GM13976 (cell line): ENCODE data around the gene HES3.

Source experiments
- DNase-seq: peaks from one replicate; pipeline ENCODE4 v3.0.0; 2012; ENCODE audit warnings: low spot score
- in situ Hi-C: fragments of 300-500 bp; cut with MboI; formaldehyde crosslinking; loops from one replicate; pipeline ENCODE4 v1.12.0; 2022; ENCODE audit warnings: low sequenced_read_pairs, mixed read lengths, inconsistent platforms; ENCODE audit not compliant: unreplicated experiment
- TF ChIP-seq, protein P1 (sequence below): IDR thresholded peaks from 2 replicates; pipeline ENCODE4 v1.5.1; 2012; ENCODE audit warnings: borderline replicate concordance, mild to moderate bottlenecking; ENCODE audit not compliant: insufficient read depth; ENCODE audit errors: extremely low read depth, missing control alignments, control extremely low read depth

Gene HES3

DNA sequence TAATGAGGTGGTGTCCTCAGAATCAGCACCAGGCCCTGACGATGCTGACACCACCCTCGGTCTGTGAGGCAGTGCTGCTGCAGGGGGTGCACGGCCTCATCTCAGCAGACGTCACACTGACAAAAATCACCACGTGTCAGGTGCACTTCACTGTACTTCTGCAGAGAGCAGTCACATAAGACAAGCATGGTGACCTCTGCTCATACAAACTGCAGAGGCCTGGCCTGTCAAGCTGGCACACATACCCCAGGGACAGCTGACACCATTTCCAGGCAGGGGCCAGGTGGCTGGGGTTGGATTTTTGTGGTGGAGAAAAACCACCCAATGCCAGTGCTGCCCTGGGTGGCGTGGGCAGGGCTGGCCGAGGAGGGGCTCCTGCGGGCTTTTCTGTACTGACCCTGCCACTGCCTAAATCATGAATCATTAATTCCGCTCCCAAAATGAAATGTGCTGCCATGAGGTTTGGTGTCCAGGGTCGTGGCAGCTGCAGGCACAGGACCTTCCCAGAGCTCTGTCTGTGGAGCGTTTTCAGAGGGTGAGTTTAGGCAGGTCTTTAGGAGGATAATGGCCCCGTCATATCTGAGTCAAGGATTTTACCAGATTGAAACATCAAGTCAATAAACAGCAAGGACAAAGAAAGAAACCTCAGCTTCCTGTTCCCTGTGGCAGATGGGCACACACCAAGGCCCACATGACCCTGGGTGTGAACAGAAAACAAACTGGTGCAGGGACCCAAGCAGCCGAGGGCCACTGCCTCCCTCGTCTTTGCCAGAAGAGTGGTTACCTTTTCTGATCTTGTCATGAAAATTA lies 50.3 kb downstream of the HES3 start:
- TF ChIP-seq, protein P1, sequence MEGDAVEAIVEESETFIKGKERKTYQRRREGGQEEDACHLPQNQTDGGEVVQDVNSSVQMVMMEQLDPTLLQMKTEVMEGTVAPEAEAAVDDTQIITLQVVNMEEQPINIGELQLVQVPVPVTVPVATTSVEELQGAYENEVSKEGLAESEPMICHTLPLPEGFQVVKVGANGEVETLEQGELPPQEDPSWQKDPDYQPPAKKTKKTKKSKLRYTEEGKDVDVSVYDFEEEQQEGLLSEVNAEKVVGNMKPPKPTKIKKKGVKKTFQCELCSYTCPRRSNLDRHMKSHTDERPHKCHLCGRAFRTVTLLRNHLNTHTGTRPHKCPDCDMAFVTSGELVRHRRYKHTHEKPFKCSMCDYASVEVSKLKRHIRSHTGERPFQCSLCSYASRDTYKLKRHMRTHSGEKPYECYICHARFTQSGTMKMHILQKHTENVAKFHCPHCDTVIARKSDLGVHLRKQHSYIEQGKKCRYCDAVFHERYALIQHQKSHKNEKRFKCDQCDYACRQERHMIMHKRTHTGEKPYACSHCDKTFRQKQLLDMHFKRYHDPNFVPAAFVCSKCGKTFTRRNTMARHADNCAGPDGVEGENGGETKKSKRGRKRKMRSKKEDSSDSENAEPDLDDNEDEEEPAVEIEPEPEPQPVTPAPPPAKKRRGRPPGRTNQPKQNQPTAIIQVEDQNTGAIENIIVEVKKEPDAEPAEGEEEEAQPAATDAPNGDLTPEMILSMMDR = no peak
- DNase-seq = no peak
- in situ Hi-C loops = no loop called here

DNA sequence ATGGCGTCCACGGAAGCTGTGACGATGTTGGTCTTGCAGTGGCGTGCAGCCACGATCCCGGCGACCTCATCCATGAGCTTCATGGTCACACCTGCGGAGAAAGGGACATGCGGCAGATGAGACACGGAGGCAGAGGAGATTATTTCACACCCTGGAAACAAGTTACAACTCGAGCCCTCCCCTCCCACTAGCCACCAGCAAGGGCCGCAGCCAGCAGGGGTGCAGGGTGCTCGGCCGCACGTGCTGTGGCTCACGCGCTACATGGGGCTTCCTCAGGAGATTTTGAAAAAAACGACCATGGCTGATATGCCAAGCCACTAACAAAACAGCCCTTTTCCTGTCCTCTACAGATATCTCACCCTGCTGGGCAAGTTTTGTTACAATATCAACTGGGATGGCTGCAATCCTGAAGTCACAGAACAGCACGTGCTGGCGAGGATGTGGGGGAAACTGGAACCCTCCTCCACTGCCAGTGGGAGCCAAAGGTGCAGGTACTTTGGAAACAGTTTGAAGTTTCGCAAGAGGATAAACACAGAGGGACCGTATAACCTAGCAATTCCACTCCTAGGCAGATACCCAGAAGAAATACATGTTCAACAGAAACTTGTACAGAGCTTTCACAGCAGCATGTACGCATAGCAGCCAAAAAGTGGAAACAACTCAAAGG lies 51.0 kb downstream of the HES3 start:
- in situ Hi-C loops = no loop called here
- TF ChIP-seq, protein P1 = no peak
- DNase-seq = no peak
